ENCODE data around the gene C1QTNF4. TPM values are rescaled to one million over a fixed set of nuclear protein-coding genes. Genes with fewer than 3 reads are reported as not detected.

The C1QTNF4 gene
- total and polyA plus RNA-seq, 2 of the 13 experiments (the other 11 are each of a cell fraction or from before 2014, with no cell fraction given): not detected

- TF ChIP-seq DZIP1 (CRISPR knock-in tag; IDR thresholded peaks at IDR 0.05) (no peak), ZFAT (CRISPR knock-in tag; conservative IDR thresholded peaks at IDR 0.05) (no peak), NCOA1 (CRISPR knock-in tag; IDR thresholded peaks at IDR 0.05) (peak; percentile 70; the same call in 1 of the 2 replicates), NFE2L2 (IDR thresholded peaks at IDR 0.05; ENCODE audit: low read length) (no peak), ARID2 (CRISPR knock-in tag; IDR thresholded peaks at IDR 0.05; ENCODE audit: borderline replicate concordance) (0 out of 2 replicates have a peak, but pooled peaks have one; percentile 85), TSC22D2 (CRISPR knock-in tag; IDR thresholded peaks at IDR 0.05; ENCODE audit: borderline replicate concordance) (no peak), FOXA1 (IDR thresholded peaks at IDR 0.05) (no peak), FOXA1 (CRISPR knock-in tag; IDR thresholded peaks at IDR 0.05) (no peak; the same call in 1 of the 2 replicates), SNRNP70 (IDR thresholded peaks at IDR 0.05; ENCODE audit: low read depth, low read length) (no peak), ELF3 (CRISPR knock-in tag; IDR thresholded peaks at IDR 0.05) (peak; percentile 54; the same call in 1 of the 2 replicates), GPBP1L1 (CRISPR knock-in tag; IDR thresholded peaks at IDR 0.05) (no peak), ZC3H13 (CRISPR knock-in tag; IDR thresholded peaks at IDR 0.05) (peak; percentile 68), POLR2G (IDR thresholded peaks at IDR 0.05; ENCODE audit: low read depth, low read length) (peak; percentile 83), SP4 (CRISPR knock-in tag; IDR thresholded peaks at IDR 0.05) (peak; percentile 79), PATZ1 (CRISPR knock-in tag; IDR thresholded peaks at IDR 0.05) (peak; percentile 65), FOXM1 (CRISPR knock-in tag; IDR thresholded peaks at IDR 0.05) (no peak), SP140L (CRISPR knock-in tag; IDR thresholded peaks at IDR 0.05; ENCODE audit: borderline replicate concordance) (no peak), ZNF317 (CRISPR knock-in tag; IDR thresholded peaks at IDR 0.05) (peak; percentile 80; the same call in 1 of the 2 replicates), MEF2D (CRISPR knock-in tag; IDR thresholded peaks at IDR 0.05) (no peak; the same call in none of the 2 replicates), ZNF234 (CRISPR knock-in tag; conservative IDR thresholded peaks at IDR 0.05) (no peak), KLF12 (CRISPR knock-in tag; IDR thresholded peaks at IDR 0.05; ENCODE audit: borderline replicate concordance) (peak; percentile 65; the same call in 1 of the 2 replicates), ZNF740 (CRISPR knock-in tag; IDR thresholded peaks at IDR 0.05) (0 out of 2 replicates have a peak, but pooled peaks have one; percentile 10), ZNF891 (CRISPR knock-in tag; IDR thresholded peaks at IDR 0.05) (peak; percentile 34; the same call in 1 of the 2 replicates)
These were observed 41.4 kb downstream of the C1QTNF4 start, which contains the start of gene CELF1 (continued) for GRCh38 chr11:47552566-47553405.
